GM12873 (cell line): ENCODE results near the gene CNKSR3.

ENCODE experiments used
- CTCF ChIP-seq: IDR thresholded peaks from 2 replicates; pipeline ENCODE4 v1.5.1; 2012; ENCODE audit warnings: low read depth, mild to moderate bottlenecking, moderate library complexity, low read length, control low read depth; ENCODE audit not compliant: insufficient read depth; ENCODE audit errors: missing control alignments

CNKSR3 gene

GRCh38 chr6:154526996-154527395 lies 16.5 kb upstream of the CNKSR3 start:
- TF ChIP-seq CTCF = no peak

- TF ChIP-seq CTCF = no peak
Observed at GRCh38 chr6:154522576-154522975, 12.1 kb upstream of the CNKSR3 start.

- no peak for TF ChIP-seq CTCF
Observed at GRCh38 chr6:154521412-154521811, 10.9 kb upstream of the CNKSR3 start.

- TF ChIP-seq CTCF = no peak
Observed at GRCh38 chr6:154520280-154520679, 9.8 kb upstream of the CNKSR3 start.

- no peak for TF ChIP-seq CTCF
Observed at GRCh38 chr6:154518396-154518795, 7.9 kb upstream of the CNKSR3 start.

DNA sequence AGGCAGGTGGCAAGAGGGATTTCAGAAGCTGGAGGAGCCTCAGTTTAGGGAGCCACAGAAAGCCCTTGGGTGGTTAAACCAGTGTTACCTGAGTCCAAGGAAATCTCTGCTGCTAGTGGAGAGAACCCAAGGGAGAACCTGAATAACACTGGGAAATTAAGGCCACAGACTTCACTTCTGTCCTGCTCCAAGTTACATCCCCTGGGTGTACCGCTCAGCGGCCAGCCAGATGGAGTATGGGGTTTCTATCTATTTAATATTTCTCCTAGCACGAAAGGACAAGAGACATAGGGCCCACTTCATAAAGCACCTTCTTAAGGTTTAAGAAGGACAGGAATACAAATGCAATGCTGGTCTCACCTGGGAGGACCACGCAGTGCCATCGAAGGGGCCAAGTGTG lies 5.8 kb upstream of the CNKSR3 start:
- no peak for TF ChIP-seq CTCF

DNA sequence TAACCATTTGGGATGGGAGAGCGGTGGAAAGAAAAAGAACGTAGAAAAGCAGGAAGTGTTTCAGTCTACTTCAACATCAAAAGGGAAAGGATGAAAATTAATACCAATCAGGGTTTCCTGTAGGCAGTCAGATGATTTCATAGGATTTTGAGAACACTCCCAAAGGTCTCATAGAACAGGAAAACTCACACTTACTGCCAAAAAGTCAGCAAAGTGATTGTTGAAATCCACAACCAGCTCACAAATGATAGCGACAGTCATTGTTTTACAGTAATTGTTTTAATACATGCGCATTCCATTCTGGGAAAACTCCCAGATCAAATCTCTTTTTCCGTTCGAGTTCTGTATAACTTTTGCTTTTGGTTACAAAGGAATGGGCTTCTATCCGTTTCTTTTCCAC lies 5.3 kb upstream of the CNKSR3 start:
- no peak for TF ChIP-seq CTCF
